ENCODE data around the gene MSMP. TPM values are rescaled to one million over a fixed set of nuclear protein-coding genes. Genes with fewer than 3 reads are reported as not detected.
A peak's percentile ranks its signal among the peaks of the same experiment; 100 is the strongest.

The MSMP gene
- total RNA-seq, 1 donor from 2014 or later = not detected

DNA sequence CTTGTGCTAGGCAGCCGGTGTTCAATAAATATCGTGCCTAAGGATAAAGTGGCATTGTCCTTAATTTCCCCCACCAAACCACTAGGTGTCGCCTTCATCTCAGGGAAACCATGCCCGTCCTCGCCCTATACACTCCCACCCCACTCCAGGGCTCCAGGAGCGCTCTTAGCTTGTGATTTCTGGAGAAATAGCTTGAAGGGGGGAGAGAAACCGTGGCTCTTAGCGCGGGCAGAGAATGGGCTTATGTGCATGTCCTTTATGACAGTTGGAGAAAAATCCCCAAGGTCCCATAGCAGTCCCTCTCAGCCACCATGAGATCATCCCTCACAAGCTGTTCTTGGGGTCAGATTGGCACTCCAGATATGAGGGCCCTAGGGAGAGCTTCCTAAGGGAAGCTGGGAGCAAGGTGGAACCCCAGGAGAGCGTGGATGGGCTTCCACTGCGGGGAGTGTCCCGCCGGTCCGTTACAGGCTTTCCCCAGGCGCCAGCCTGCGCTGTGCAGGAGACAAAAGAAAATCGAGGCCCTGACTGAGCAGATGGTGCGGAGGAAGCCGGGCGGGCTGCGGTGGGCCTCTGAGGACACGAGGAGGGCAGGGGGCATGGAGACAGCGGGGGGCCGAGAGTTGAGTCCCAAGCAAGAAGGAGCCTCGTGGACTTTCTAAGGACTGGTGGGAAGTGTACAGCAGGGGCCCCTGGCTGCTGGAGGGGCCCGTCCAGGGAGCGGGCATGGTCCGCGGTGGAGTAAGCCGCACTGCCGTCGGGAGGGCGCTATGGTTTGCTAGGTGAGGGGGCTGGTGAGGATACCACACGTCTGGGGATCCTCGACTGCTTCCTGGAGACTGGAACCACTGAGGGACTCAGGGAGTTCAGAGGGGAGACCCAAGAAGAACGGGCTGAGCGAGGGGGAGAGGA is 36.6 kb upstream of the MSMP start:
- Histone ChIP-seq H3K36me3 (ENCODE audit: control insufficient read depth, insufficient read depth, low read length) (peaks cover 1% of the 10 kb centered on the region), H3K27me3 (ENCODE audit: control insufficient read depth, insufficient read depth, low read length) (no peaks in the 10 kb centered on the region), H3K4me3 (ENCODE audit: low read depth, low read length) (no peak overlapping the region)
- DNase-seq (ENCODE audit: low read depth) = peak; percentile 42
- TF ChIP-seq, protein P1, sequence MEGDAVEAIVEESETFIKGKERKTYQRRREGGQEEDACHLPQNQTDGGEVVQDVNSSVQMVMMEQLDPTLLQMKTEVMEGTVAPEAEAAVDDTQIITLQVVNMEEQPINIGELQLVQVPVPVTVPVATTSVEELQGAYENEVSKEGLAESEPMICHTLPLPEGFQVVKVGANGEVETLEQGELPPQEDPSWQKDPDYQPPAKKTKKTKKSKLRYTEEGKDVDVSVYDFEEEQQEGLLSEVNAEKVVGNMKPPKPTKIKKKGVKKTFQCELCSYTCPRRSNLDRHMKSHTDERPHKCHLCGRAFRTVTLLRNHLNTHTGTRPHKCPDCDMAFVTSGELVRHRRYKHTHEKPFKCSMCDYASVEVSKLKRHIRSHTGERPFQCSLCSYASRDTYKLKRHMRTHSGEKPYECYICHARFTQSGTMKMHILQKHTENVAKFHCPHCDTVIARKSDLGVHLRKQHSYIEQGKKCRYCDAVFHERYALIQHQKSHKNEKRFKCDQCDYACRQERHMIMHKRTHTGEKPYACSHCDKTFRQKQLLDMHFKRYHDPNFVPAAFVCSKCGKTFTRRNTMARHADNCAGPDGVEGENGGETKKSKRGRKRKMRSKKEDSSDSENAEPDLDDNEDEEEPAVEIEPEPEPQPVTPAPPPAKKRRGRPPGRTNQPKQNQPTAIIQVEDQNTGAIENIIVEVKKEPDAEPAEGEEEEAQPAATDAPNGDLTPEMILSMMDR (IDR thresholded peaks at IDR 0.05; ENCODE audit: insufficient read depth, low read length, poor library complexity, severe bottlenecking) = peak; percentile 83

DNA sequence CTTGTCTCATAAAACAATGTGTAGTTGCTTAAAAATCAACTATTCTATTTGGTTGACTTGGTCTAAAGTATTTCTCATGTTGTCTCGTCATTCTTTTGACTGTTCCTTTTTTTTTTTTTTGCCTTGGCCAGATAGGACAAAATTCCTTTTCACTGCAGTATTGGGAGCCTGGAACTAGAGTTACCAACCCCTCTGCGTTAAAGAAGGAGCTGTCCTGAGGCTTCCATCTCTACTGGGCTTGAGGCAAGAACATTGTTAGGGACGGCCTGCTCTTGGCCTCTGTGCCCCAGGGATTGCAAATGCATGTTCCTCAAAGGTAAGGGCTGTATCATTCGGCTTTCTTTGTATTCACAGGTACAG is 35.9 kb upstream of the MSMP start:
- Histone ChIP-seq H3K27me3 (ENCODE audit: control insufficient read depth, insufficient read depth, low read length) (no peaks in the 10 kb centered on the region), H3K36me3 (ENCODE audit: control insufficient read depth, insufficient read depth, low read length) (peaks cover 1% of the 10 kb centered on the region), H3K4me3 (ENCODE audit: low read depth, low read length) (no peak overlapping the region)
- no peak for DNase-seq (ENCODE audit: low read depth)
- TF ChIP-seq, protein P1 (IDR thresholded peaks at IDR 0.05; ENCODE audit: insufficient read depth, low read length, poor library complexity, severe bottlenecking) = no peak

DNA sequence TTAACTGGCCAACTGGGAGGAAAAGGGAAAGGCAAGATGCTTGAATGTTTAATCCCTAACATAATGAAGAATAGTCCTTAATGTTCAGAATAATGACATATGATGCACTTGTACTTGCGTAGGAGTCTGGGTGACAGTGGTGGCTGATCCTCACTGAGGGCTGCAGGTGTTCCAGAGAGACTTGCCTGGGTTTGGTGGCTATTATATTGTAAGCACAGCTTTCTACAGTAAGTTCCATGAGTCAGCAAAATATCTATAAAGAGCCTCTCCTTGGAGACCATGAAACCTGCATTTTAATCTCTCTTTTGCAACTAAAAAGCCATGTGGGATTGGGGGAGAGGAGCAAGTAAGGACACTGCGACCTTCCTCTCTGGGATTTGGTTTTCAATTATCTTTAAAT is 35.5 kb upstream of the MSMP start:
- DNase-seq (ENCODE audit: low read depth) = no peak
- TF ChIP-seq, protein P1 (IDR thresholded peaks at IDR 0.05; ENCODE audit: insufficient read depth, low read length, poor library complexity, severe bottlenecking) = no peak
- Histone ChIP-seq H3K36me3 (ENCODE audit: control insufficient read depth, insufficient read depth, low read length) (peaks cover 1% of the 10 kb centered on the region), H3K27me3 (ENCODE audit: control insufficient read depth, insufficient read depth, low read length) (no peaks in the 10 kb centered on the region), H3K4me3 (ENCODE audit: low read depth, low read length) (no peak overlapping the region)

DNA sequence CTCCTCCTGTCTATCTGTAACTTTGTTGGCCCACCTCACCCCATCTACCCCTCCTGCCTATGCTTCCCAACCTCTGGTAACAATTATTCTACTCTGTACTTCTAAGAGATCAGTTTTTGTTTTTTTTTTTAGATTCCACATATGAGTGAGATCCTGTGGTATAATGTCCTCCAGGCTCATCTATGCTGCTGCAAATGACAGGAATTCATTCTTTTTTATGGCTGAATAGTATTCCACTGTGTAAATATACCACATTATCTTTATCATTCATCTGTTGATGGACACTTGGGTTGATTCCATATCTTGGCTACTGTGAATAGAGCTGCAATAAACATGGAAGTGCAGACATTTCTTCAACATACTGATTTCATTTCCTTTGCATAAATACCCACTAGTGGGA is 29.3 kb upstream of the MSMP start:
- DNase-seq (ENCODE audit: low read depth) = no peak
- TF ChIP-seq, protein P1 (IDR thresholded peaks at IDR 0.05; ENCODE audit: insufficient read depth, low read length, poor library complexity, severe bottlenecking) = no peak
- peaks cover 1% of the 10 kb centered on the region for H3K36me3 ChIP-seq (ENCODE audit: control insufficient read depth, insufficient read depth, low read length)
- no peak overlapping the region for H3K4me3 ChIP-seq (ENCODE audit: low read depth, low read length)
- no peaks in the 10 kb centered on the region for H3K27me3 ChIP-seq (ENCODE audit: control insufficient read depth, insufficient read depth, low read length)

DNA sequence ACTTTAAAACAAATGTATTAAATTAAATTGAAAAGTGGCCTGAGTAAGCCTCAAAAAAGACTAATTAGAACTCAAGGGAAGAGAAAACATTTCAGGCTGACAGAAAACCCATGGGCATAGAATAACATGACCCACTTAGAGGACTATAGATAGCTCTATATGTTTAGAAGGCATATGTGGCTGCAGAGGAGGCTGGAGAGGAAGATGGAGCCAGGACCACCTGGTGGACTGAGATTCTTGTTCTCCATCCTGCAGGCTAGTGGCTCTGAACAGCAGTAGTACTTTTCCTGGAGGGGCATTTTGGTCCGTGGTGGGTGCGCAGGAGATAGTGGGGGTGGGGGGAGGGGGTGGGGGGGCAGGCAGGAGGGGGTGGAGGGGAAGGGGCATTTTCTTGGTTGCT is 27.0 kb upstream of the MSMP start:
- Histone ChIP-seq H3K36me3 (ENCODE audit: control insufficient read depth, insufficient read depth, low read length) (no peaks in the 10 kb centered on the region), H3K27me3 (ENCODE audit: control insufficient read depth, insufficient read depth, low read length) (no peaks in the 10 kb centered on the region), H3K4me3 (ENCODE audit: low read depth, low read length) (no peak overlapping the region)
- DNase-seq (ENCODE audit: low read depth) = no peak
- TF ChIP-seq, protein P1 (IDR thresholded peaks at IDR 0.05; ENCODE audit: insufficient read depth, low read length, poor library complexity, severe bottlenecking) = no peak

DNA sequence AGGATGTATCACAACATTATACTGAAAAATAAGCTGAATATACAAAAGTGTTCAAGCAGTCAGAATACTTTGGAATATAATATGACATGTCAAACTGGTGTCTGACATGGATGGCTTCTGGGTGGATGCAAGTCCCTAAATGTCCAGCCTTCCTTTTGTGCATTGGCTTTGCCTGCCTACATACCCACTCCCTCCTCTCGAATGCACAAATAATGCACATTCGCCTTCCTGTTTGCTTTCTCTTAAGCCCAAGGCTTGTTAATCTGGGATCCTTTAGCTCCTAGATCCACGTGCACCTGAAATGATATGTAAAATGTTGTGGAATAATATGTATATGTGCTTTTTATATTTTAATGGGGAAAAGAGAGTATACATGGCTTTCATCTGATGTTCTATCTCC is 24.4 kb upstream of the MSMP start:
- no peak for DNase-seq (ENCODE audit: low read depth)
- H3K27me3 ChIP-seq (ENCODE audit: control insufficient read depth, insufficient read depth, low read length) = no peaks in the 10 kb centered on the region
- H3K36me3 ChIP-seq (ENCODE audit: control insufficient read depth, insufficient read depth, low read length) = no peaks in the 10 kb centered on the region
- TF ChIP-seq, protein P1 (IDR thresholded peaks at IDR 0.05; ENCODE audit: insufficient read depth, low read length, poor library complexity, severe bottlenecking) = no peak
- H3K4me3 ChIP-seq (ENCODE audit: low read depth, low read length) = no peak overlapping the region
